Brain microvascular endothelial cell (primary cell): ENCODE data around the gene LRRC55.

Experiments used
- DNase-seq: peaks from one replicate; pipeline ENCODE4 v3.0.0-alpha.2; 2020
- H3K27ac ChIP-seq: fragments of 250-450 bp; sonication (Bioruptor Pico); 2 replicates; pipeline ENCODE4 v1.5.1; 2020; ENCODE audit warnings: mild to moderate bottlenecking, moderate library complexity
- H3K27me3 ChIP-seq: fragments of 250-450 bp; sonication (Bioruptor Pico); replicated peaks from 2 replicates; pipeline ENCODE4 v1.5.1; 2020; ENCODE audit warnings: mild to moderate bottlenecking
- H3K36me3 ChIP-seq: fragments of 250-450 bp; sonication (Bioruptor Pico); replicated peaks from 2 replicates; pipeline ENCODE4 v1.5.1; 2020; ENCODE audit warnings: mild to moderate bottlenecking
- H3K4me3 ChIP-seq: 2 replicates; pipeline ENCODE4 v1.5.1; 2011; ENCODE audit warnings: low read depth, mild to moderate bottlenecking, control low read depth, low read length, moderate library complexity
- CTCF ChIP-seq: IDR thresholded peaks from 2 replicates; pipeline ENCODE4 v1.5.1; 2011; ENCODE audit warnings: low read depth, mild to moderate bottlenecking, moderate library complexity, low read length, control low read depth, inconsistent platforms; ENCODE audit errors: missing control alignments
- in situ Hi-C: cut with HindIII; loops from 2 replicates; pipeline ENCODE4 v1.10.0; 2017; ENCODE audit warnings: low sequenced_read_pairs, low pct_ligation_motif_present

The LRRC55 gene

GRCh38 chr11:57228600-57228999 lies 46.8 kb downstream of the LRRC55 start:
- in situ Hi-C loops = no loop called here
- no peaks in the 10 kb centered on the region for H3K36me3 ChIP-seq
- no peak overlapping the region for H3K4me3 ChIP-seq
- H3K27ac ChIP-seq = no peak overlapping the region
- DNase-seq = no peak
- H3K27me3 ChIP-seq = peaks cover 14% of the 10 kb centered on the region
- TF ChIP-seq CTCF = no peak

- no peak for TF ChIP-seq CTCF
- in situ Hi-C loops = no loop called here
- DNase-seq = no peak
- Histone ChIP-seq H3K27me3 (peaks cover 14% of the 10 kb centered on the region), H3K4me3 (no peak overlapping the region), H3K36me3 (no peaks in the 10 kb centered on the region), H3K27ac (no peak overlapping the region)
Observed at GRCh38 chr11:57230316-57230715, 48.6 kb downstream of the LRRC55 start.

- in situ Hi-C loops = no loop called here
- no peak overlapping the region for H3K4me3 ChIP-seq
- DNase-seq = no peak
- H3K27ac ChIP-seq = no peak overlapping the region
- H3K27me3 ChIP-seq = peaks cover 14% of the 10 kb centered on the region
- TF ChIP-seq CTCF = no peak
- H3K36me3 ChIP-seq = no peaks in the 10 kb centered on the region
Observed at GRCh38 chr11:57230791-57231538, 49.2 kb downstream of the LRRC55 start.

GRCh38 chr11:57231539-57232253 lies 49.9 kb downstream of the LRRC55 start:
- Histone ChIP-seq H3K4me3 (no peak overlapping the region), H3K27ac (no peak overlapping the region), H3K36me3 (no peaks in the 10 kb centered on the region), H3K27me3 (peaks cover 14% of the 10 kb centered on the region)
- no peak for DNase-seq
- no peak for TF ChIP-seq CTCF
- in situ Hi-C loops = no loop called here

GRCh38 chr11:57233702-57234101 lies 51.9 kb downstream of the LRRC55 start:
- no peak for DNase-seq
- in situ Hi-C loops = no loop called here
- Histone ChIP-seq H3K27me3 (peaks cover 16% of the 10 kb centered on the region), H3K4me3 (no peak overlapping the region), H3K27ac (no peak overlapping the region), H3K36me3 (no peaks in the 10 kb centered on the region)
- no peak for TF ChIP-seq CTCF
